HT-29 (cell line): Measurements from ENCODE around the gene WDR45B. TPM values are rescaled to one million over a fixed set of nuclear protein-coding genes. Genes with fewer than 3 reads are reported as not detected.
"Not testable (repeated sequence)": the region's sequence is repeated elsewhere in the genome, so short reads cannot be mapped to it uniquely, and the experiment has no call there.

Experiments used
- DNase-seq: peaks from one replicate; pipeline ENCODE4 v3.0.0-alpha.2; 2015; ENCODE audit warnings: low spot score
- total RNA-seq: library from RNA; depleted of rRNA; stranded (reverse); fragments of >200 nt; shearing (Covaris generic); gene quantifications from 2 replicates; pipeline ENCODE4 v1.2.3, GENCODE V29; 2014

The WDR45B gene
- total RNA-seq, 1 experiment from 2014 or later, result 101 TPM

DNA sequence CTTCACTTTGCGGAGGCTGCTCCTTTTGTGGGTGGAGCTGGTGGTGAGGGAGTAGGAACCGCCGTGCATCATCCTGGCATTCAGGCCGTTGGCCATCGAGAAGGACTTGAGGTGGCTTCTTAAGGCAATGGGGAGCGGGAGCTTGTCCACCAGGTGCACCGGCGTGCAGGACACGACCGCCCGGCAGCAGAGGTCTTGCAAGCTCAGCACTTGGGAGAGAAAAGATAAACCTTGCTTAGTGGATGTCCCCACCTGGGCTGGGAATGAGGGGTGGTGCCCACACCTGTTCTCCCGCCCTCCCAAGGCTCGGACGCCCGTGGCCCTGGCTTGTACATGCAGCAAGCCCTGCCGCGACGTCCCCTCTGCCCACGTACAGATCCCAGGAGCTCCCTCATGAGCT is 9.7 kb upstream of the WDR45B start:
- DNase-seq, result no peak

DNA sequence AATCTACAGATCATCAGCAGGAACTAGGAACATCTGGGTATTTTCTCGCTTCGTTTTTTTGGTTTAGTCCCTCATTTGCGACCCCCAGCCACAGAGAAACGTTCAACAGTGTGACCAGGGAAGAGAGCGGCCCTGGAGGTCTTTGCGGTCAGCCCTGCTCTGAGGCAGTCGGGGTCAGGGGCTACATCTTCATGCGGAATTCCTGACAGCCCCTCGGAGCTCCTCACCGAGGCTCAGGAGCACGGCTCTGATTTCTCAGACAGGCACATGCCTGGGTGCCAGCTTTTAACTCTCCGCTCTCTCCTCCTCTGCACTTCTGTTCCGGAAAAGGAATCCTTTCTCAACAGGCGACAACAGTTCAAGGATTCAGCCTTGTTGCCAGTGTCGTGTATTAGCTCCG is 8.0 kb upstream of the WDR45B start:
- no peak for DNase-seq

DNA sequence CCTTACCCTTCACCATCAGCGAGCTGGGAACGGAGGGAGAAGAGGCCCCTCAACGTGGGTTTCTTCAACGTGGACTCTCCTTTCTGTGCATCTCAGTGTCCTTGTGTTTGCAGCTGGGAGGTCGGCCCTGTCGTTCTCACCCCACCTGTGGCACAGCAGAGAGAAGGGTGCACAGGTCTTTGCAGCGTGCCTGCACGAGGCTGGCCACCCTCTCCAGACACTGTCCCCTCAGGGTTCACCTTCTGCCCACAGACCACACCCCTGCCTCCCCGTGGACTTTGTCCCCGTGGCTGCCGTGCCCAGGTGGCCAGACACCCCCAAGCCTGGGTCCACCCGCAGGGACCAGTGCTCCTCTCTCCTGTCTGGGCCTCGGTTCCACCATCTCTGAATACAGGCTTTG is 7.3 kb upstream of the WDR45B start:
- DNase-seq, result no peak

DNA sequence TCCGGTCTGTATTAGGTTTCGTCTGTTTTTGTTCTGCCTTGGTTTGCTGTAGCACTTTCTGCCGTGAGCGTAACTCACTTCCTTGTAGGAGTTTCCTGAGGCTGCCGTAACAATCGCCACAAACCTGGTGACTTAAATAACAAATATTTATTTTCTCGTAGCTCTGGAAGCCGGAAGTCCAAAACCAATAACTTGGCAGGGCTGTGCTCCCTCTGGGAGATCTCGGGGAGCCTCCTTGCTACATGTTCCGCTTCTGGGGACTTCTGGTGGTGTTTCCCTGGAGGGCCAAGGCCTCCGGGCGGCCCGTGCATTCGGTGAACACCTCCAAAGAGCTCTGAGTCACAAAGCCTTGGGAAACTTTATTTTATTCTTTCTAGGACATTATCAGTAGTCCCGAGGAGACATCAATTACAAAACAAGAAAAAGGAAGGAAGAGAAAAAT is 6.8 kb upstream of the WDR45B start:
- DNase-seq, result peak; percentile 84

DNA sequence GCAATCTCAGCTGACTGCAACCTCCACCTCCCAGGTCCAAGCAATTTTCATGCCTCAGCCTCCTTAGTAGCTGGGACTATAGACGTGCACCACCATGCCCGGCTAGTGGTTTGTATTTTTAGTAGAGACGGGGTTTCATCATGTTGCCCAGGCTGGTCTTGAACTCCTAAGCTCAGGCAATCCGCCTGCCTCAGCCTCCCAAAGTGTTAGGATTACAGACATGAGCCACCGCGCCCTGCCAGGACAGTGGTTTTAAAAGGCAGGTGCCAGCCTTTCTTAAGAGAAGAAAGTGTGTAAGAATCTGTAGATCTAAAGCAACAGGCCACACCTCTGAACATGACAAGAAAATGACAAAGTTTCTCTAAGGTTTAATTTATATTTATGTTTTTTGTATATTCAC is 6.4 kb upstream of the WDR45B start:
- not testable (repeated sequence) for DNase-seq

DNA sequence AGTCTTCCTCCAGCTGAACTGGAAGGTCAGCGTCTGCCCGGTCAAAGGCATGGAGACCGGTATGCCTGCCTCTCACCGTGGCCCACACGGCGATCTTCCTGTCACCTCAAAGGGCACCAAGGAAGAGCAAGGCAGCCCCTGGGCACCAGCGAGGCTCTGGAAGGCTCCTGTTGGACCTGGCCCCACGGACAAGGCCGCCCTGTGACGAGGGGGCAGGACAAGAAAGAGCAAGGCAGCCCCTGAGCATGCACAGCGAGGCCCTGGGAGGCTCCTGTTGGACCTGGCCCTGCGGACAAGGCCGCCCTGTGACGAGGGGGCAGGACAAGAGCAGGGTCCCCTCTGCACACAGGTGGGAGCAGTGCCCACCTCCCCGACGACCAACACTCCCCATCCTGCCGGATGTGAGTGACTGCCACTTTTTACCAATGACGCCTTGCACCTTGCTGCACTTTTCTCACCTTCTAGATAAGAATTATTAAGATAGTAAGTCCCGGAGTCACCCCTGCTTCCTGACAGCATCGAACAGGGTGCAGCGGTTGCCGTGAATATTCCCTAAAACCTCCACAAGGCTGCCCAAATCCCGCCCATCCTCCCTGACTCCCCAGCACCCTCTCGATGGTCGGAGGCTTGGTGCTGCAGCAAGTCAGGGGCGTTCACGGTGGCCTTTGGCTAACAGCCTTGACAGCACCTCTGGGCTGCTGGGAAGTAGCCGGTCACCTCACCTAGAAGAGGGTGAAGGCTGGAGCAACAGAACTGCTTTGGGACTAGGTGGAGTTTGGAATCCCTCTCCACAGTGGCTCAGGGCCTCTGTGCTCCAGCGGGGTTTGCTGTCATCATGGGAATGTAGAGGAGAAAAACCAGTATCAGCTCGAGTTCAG is 5.6 kb upstream of the WDR45B start:
- no peak for DNase-seq

DNA sequence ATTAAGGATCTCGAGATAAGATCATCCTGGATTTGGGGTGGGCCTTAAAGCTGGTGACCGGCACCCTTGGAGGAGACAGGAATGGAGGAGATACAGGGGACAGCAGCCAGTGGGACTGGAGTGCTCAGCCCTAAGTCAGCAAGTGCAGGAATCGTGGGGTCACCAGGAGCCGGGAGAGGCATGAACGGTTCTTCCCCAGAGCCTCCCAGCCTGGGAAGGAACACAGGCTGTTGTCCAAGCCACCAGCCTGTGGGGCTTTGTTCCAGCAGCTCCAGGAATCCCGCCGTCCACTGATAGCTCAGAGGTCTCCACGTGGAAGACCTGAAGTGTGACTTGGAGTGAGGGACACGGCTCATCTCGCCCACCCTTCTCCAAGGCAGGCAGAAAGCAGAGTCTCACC is 2.5 kb upstream of the WDR45B start:
- DNase-seq, result no peak

DNA sequence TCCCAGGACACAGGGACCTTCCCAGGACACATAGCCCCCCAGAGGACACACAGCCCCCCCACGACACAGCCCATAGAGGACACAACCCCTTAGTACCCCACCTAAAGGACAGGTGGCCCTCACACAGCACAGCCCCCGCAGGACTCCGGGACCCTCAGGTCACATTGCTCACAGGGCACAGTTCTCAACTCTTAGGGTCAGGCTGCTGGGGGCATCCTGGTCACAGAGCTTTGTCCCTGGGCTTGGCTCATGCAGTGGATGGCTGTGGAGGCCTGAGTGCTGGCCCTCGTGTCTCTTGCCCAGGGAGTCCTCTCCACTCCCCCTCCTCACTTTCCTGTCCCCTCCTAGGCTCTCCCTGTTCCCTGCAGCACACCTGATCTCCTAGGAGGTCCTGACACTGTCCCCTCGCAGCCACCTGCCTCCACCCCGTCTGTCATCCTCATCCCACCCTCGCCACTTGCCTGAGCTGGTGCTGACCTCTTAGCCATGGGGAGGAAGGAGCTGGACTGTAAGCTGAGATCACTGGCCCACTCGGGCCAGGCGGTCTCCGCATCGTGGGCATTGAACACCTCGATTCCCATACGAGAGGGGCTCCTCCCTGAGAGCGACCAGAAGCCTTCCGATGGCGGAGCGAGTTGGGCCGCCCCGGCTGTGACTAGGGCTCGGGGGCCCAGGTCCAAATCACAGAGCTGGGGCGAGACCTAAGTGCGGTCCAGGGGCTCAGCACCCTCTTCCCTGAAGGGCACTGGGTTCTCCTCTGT is 1.4 kb upstream of the WDR45B start:
- DNase-seq, result no peak

DNA sequence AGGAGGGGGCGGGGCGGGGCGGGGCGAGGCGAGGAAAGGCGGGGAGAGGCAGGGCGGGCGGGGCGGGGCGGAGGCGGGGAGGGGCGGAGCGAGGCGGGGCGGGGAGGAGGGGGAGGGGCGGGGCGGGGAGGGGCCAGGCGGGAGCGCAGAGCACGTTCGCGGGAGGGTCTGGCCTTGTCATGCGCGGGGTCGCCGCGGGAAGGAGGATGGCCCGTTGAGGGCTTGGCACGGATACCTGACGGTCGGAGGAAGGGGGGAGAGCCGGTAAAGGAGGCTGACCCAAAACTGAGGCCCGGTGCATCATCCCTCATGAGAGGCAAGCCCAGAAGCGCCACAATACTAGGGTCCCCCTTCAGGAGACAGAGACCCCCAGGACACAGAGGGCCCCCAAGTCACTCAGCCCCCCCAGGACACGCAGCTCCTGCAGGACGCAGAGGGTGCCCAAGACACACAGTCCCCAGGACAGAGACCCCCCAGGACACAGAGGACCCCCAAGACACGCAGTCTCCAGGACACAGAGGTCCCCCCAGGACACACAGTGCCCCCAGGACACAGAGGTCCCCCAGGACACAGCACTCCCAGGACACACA is 593 bp upstream of the WDR45B start:
- DNase-seq, result no peak

DNA sequence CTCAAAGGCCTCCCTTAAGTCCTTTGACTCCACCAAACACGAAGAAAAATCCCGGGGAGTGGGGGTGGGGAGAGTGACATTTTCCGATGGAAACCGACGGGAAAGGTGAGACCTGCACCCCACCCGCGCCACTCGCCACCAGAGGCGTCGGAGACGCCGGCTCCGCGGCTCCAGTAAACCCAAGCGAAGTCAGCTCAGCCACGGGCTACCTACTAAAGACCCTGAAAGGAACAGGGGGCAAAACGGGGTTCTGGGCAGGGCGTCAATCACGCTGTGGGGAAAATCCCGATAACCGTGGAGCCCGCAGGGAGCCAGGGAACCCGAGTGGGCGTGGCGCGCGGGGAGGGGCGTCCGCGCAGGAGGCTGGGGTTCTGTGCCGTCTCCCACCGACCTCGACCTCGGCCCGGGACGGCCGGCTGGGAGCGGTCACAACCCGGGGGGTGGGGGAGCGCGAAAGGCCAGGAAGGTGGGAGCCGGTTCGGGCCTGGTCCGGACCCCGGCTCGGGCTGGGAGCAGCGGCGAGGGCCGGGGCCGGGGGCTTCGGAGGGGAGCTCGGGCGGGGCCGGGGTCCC is 565 bp downstream of the WDR45B start:
- peak; percentile 40 for DNase-seq

DNA sequence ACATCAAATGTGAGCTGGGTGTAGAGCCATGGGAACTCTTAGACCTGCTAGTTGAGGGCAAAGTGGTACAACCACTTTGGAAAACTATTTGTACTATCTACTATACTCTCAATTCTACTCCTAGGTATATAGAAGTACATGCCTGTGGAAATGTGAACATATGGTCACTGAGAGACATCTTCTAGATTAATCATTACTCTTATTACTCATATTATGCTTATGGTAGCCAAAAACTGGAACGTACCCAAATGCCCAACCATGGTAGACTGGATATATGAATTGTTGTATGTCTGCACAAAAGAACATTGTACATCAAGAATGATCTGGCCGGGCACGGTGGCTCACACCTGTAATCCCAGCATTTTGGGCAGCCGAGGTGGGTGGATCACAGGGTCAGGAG is 2.7 kb downstream of the WDR45B start:
- DNase-seq, result peak; percentile 7

DNA sequence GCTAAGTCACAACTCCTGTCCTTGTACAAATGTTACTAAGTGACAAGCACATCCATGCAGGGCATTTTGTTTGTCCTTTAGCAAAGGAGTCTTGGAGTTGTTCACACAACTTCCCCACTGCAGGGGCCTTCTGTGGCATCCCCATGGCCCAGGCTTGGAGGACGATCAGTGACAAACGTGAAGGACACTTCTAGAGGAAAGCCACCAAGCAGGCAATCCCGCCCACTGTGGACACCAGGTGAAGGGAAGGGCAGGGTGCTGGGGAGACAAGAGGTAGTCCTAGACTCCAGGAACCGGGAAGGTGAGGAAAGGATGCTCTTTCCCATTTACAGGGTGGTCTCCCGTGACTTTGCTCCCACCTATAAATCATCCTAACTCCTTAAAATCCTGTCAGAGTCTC is 4.1 kb downstream of the WDR45B start:
- no peak for DNase-seq

DNA sequence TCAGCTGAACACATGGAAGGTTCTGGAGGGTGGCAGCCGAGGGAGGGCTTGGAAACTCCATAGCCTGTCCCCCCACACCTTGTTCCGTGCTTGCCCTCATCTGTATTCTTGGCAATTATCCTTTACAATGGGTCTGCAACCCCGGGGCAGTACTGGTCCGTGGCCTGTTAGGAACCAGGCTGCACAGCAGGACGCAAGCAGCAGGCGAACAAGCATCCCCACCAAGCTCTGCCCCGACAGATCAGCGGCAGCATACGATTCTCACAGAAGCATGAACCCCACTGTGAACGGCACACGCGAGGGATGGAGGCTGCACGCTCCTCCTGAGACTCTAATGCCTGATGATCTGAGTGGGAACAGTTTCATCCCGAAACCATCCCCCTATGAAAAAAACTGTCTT is 6.2 kb downstream of the WDR45B start:
- no peak for DNase-seq

DNA sequence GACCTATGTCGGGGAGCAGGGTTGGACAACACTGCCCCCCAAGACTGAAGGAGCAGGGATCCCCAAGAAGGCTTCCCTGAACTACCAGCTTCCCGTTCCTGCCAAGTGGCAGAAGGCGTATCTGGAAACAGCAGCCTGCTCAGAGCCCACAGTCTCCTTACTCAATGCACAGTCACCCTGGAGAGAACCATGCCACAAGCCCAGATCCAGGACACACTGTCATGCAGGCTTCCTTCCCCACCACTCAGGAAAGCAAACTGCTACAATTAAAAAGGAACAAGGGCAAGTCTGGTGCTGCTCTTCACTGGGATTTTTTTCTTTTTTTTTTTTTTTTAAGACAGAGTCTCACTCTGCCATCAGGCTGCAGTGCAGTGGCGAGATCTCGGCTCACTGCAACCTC is 8.2 kb downstream of the WDR45B start:
- DNase-seq, result no peak

DNA sequence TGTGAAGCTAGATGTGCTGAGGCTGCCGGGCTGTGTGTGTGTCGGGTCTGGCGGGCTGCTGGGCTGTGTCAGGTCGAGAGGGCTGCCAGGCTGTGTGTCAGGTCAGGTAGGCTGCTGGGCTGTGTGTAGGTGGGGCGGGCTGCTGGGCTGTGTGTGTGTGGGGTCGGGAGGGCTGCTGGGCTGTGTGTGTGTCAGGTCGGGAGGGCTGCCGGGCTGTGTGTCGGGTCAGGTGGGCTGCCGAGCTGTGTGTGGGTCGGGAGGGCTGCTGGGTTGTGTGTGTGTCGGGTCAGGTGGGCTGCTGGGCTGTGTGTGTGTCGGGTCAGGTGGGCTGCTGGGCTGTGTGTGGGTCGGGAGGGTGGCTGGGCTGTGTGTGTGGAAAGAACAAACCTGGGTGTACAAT is 8.6 kb downstream of the WDR45B start:
- no peak for DNase-seq

DNA sequence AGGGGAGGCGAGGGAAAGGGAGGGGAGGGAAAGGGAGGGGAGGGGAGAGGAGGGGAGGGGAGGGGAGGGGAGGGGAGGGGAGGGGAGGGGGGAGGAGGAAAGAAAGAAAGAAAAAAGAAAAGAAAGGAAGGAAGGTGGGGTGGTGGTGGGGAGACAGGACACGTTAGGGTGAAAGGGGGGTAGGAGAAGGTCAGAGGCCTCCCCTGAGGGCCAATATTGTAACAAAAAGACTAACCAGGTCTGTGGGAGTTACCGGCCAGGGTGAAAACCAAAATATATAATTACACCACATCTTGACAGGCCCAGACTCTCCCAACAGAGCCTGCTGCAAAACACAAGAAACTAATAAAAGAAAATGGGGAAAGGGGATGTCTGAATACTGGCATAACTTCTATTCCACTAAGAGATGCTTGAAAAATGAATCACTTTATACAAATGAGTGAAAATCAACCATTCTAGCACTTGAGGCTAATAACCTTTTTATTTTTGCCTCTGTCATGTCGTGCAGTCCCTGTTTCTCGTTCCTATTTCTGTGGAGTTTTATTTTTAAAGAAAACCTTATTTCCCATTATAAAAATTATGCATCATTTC is 10.0 kb downstream of the WDR45B start:
- no peak for DNase-seq

DNA sequence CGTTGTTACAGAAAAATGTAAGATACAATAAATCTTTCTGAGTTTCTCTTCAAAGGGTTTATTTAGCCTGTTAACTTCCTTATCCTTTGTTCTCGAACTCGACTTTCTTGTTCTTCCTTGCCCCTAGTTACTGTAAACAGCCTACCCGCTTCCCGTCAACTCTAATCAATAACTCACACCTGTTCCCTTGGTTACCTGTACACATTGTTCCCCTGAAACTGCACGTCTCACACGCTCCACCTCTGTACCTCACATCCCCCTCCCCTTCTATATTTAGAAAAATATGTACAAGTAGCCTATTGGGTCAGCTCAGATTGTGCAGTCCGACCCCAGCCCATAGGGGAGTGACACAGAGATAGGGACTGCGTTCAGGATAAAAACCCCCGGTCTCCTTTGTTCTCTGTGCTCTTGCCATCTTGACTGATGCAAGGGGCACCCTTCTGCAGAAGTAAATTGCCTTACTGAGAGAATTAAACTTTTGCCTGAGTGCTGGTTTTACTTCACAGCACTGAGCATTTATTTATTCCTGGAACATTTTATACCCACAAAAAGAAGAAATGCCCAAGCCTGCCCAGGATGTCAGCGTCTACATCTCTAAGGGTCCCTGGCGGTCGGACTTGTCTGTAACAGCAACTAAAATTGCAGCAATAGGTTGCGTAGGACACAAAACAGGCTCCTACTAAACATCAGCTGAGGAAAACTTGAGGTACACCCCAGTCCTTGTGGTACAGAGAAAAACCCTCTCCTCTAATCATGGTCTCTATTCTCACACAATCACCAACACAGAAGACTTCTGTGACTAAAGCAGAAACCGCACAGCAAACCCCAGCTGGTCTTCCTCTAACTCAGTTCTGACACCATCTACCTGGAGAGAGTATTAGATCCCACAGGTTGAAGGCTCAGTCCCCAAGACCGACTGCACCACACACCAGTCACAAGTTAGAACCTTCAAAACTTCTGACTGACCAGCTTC is 11.3 kb downstream of the WDR45B start:
- peak; percentile 85 for DNase-seq

DNA sequence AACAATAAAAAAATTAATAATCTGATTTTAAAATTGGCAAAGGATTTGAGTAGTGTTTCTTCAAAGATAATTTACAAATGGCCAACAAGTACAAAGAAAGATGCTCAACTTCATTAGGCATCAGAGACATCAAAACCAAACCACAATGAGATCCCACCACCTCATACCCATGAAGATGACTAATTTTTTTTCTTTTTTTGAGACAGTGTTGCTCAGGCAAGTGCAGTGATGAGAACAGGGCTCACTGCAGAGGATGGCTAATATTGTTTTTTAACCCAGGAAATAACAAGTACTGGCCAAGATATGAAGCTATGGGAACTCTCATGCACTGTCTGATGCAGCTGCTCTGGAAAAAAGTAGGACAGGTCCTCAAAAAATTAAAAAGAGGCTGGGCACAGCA is 14.9 kb downstream of the WDR45B start:
- DNase-seq, result no peak

DNA sequence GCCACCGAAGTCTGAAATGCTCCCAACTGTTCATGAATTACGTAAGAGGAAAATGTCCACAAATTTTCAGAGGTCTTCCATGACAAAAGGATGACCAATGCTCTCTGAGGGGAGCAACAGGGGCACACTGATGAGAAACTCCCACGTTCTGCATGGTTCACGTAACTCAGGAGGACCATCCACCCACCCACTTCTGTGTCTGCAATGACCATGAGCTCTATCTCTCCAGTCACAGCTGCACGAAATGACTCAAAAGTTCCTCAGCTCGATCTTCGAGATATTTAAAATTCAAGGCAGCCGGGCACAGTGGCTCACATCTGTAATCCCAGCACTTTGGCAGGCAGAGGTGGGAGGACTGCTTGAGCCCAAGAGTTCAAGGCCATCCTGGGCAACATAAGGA is 15.8 kb downstream of the WDR45B start:
- no peak for DNase-seq

DNA sequence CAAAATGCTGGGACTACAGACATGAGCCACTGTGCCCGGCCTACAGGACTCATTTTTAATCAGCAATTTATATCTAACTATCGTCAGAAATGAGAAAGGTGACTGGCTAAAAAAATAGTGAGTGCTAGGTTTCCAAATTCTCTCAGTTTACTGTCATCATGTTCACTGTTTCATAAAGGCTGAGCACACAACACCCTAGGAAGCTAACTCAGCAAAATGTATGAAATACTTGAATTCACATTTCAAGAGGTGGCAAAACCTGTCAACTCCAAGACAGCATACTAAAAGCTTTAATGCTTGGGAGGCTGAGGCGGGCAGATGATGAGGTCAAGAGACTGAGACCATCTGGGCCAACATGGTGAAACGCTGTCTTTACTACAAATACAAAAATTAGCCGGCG is 16.7 kb downstream of the WDR45B start:
- DNase-seq, result no peak

DNA sequence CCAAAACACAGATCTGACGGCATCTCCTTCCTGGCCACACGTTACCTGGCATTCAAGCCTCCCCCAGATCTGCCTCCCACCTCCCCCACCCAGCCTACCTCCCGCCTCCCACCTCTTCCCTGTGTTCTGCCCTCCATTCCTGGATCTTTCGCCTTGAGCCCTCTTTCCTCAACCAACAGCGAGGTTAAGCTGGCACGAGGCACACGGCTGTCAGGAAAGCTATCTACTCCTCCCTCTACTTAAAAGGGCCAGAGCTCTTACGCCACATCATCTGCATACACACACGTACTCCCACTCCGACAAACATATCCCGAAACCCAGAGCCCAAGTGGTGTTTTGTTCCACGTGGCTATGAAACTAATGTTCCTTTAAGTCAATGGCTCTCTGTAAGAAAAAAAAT is 18.0 kb downstream of the WDR45B start:
- DNase-seq, result no peak
